ENCODE results near the gene MGRN1. TPM values are rescaled to one million over a fixed set of nuclear protein-coding genes. Genes with fewer than 3 reads are reported as not detected.

MGRN1 gene
- polyA plus RNA-seq, 1 donor from 2014 or later, result 35.9 TPM

DNA sequence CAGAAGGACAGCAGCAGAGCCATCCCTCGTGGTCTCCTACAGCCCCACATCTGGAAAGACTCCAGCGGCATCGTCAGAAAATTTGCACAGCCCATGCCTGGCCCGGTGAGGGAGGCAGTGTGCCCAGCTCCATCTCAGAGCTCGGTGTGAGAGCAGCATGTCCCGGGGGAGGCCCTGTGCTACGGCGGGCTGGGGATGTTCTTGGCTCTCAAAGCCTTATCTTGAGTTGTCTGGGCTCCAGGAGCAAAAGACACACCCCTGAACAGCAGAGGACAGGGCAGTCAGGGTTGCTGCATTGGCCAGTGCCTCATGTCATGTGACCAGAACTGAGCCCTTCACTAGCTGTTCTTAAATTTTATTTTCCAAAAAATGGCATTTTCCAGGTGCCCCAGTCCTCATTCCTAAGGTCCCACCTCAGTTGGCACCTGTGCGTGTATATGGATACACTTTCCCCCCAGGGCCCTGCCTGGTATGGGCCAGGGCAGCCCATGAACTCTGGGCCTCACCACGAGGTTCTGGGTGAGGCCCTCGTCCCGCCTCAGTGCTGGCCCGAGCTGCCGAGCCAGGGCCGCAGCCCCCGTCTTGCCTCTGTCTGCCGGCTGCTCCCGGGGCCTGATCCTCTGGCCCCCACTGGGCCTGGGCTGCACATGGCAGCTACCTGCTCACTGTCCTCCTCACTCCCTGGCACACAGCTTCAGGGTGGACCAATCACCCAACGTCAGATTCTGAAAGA is 71.7 kb downstream of the MGRN1 start:
- H3K9ac ChIP-seq (ENCODE audit: low read length), result no peak overlapping the region
- H3K27ac ChIP-seq (ENCODE audit: low read length), result no peak overlapping the region
- no peaks in the 10 kb centered on the region for H3K36me3 ChIP-seq (ENCODE audit: insufficient read depth, low read length)
- no peak overlapping the region for H3K4me3 ChIP-seq (ENCODE audit: low read length)
- H2AFZ ChIP-seq (ENCODE audit: low read depth, low read length), result no peak overlapping the region
- H3K4me2 ChIP-seq (ENCODE audit: low read length), result no peak overlapping the region
- no peaks in the 10 kb centered on the region for H3K27me3 ChIP-seq (ENCODE audit: insufficient read depth, low read depth, low read length)
- no peaks in the 10 kb centered on the region for H3K9me2 ChIP-seq (ENCODE audit: insufficient read depth, low read length)
- H4K20me1 ChIP-seq (ENCODE audit: insufficient read depth), result no peaks in the 10 kb centered on the region
- H3K79me2 ChIP-seq (replicated peaks; ENCODE audit: insufficient read depth, low read length), result no peaks in the 10 kb centered on the region
- H3F3A ChIP-seq (ENCODE audit: insufficient read depth, low read length, poor library complexity, severe bottlenecking), result no peaks in the 10 kb centered on the region
- no peaks in the 10 kb centered on the region for H3K9me3 ChIP-seq (ENCODE audit: low read length)
- TF ChIP-seq SMC3 (conservative IDR thresholded peaks at IDR 0.05; ENCODE audit: poor library complexity) (no peak), RAD21 (conservative IDR thresholded peaks at IDR 0.05) (no peak), POLR2AphosphoS5 (IDR thresholded peaks at IDR 0.05) (no peak), EZH2 (IDR thresholded peaks at IDR 0.05; ENCODE audit: borderline replicate concordance, insufficient read depth, low read length, poor library complexity, severe bottlenecking) (no peak), EP300 (conservative IDR thresholded peaks at IDR 0.05; ENCODE audit: poor library complexity, severe bottlenecking) (no peak), TAF1 (IDR thresholded peaks at IDR 0.05; ENCODE audit: low read depth) (no peak), MXI1 (conservative IDR thresholded peaks at IDR 0.05; ENCODE audit: poor library complexity, severe bottlenecking) (no peak)
- TF ChIP-seq, protein P1, sequence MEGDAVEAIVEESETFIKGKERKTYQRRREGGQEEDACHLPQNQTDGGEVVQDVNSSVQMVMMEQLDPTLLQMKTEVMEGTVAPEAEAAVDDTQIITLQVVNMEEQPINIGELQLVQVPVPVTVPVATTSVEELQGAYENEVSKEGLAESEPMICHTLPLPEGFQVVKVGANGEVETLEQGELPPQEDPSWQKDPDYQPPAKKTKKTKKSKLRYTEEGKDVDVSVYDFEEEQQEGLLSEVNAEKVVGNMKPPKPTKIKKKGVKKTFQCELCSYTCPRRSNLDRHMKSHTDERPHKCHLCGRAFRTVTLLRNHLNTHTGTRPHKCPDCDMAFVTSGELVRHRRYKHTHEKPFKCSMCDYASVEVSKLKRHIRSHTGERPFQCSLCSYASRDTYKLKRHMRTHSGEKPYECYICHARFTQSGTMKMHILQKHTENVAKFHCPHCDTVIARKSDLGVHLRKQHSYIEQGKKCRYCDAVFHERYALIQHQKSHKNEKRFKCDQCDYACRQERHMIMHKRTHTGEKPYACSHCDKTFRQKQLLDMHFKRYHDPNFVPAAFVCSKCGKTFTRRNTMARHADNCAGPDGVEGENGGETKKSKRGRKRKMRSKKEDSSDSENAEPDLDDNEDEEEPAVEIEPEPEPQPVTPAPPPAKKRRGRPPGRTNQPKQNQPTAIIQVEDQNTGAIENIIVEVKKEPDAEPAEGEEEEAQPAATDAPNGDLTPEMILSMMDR (IDR thresholded peaks at IDR 0.05; ENCODE audit: poor library complexity, severe bottlenecking), result no peak
- TF ChIP-seq, protein P2, sequence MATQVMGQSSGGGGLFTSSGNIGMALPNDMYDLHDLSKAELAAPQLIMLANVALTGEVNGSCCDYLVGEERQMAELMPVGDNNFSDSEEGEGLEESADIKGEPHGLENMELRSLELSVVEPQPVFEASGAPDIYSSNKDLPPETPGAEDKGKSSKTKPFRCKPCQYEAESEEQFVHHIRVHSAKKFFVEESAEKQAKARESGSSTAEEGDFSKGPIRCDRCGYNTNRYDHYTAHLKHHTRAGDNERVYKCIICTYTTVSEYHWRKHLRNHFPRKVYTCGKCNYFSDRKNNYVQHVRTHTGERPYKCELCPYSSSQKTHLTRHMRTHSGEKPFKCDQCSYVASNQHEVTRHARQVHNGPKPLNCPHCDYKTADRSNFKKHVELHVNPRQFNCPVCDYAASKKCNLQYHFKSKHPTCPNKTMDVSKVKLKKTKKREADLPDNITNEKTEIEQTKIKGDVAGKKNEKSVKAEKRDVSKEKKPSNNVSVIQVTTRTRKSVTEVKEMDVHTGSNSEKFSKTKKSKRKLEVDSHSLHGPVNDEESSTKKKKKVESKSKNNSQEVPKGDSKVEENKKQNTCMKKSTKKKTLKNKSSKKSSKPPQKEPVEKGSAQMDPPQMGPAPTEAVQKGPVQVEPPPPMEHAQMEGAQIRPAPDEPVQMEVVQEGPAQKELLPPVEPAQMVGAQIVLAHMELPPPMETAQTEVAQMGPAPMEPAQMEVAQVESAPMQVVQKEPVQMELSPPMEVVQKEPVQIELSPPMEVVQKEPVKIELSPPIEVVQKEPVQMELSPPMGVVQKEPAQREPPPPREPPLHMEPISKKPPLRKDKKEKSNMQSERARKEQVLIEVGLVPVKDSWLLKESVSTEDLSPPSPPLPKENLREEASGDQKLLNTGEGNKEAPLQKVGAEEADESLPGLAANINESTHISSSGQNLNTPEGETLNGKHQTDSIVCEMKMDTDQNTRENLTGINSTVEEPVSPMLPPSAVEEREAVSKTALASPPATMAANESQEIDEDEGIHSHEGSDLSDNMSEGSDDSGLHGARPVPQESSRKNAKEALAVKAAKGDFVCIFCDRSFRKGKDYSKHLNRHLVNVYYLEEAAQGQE (IDR thresholded peaks at IDR 0.05; ENCODE audit: borderline replicate concordance), result no peak

DNA sequence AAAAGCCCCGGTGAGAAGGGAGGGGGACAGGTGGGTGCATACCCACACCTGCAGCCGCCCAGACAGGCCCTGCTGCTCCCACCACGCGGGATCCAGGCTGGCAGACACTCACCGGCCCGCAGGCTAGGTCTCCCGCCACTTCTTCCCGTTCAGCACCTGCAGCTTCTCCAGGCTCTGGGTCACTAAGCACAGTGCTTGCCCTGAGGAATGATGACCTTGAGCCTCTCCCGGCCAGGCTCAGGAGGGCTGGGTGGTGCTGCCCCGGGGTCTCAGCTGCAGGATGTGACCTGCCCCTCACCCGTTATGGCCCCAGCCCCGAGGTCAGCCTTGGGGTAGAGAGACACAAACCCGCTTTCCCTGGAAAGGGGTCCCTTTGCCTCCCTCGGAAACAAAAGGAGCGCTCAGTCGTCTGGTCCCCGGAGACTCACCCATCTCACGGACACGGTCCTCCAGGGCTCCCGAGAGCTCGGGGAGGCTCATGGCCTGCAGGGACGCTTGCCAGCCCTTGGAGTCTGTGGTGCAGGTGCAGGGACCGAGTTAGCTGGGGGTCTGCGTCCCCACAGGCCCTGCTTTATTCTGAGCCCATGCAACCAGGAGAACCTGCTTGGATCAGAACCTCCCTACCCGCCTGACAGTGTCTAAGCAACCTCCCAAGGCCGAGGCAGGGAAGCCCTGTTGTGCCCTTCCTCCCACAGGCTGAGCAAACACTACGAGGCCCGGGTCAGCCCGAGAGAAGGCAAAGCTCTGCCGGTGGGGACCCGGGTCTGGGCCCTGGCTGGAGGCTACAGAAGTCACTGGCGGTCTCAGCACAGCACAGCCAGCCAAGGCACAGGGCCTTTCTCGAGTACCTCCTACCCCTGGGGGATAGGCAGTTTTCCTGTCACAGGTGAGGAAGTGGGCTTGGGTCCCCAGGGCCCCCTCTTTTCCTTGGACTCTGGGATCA is 72.5 kb downstream of the MGRN1 start:
- no peaks in the 10 kb centered on the region for H3K79me2 ChIP-seq (replicated peaks; ENCODE audit: insufficient read depth, low read length)
- no peaks in the 10 kb centered on the region for H3K9me3 ChIP-seq (ENCODE audit: low read length)
- no peak overlapping the region for H3K4me3 ChIP-seq (ENCODE audit: low read length)
- no peak overlapping the region for H2AFZ ChIP-seq (ENCODE audit: low read depth, low read length)
- H3K4me2 ChIP-seq (ENCODE audit: low read length), result no peak overlapping the region
- no peak for TF ChIP-seq SMC3 (conservative IDR thresholded peaks at IDR 0.05; ENCODE audit: poor library complexity)
- no peak for TF ChIP-seq EZH2 (IDR thresholded peaks at IDR 0.05; ENCODE audit: borderline replicate concordance, insufficient read depth, low read length, poor library complexity, severe bottlenecking)
- no peak for TF ChIP-seq POLR2AphosphoS5 (IDR thresholded peaks at IDR 0.05)
- TF ChIP-seq, protein P1 (IDR thresholded peaks at IDR 0.05; ENCODE audit: poor library complexity, severe bottlenecking), result no peak
- no peak for TF ChIP-seq MXI1 (conservative IDR thresholded peaks at IDR 0.05; ENCODE audit: poor library complexity, severe bottlenecking)
- TF ChIP-seq, protein P2 (IDR thresholded peaks at IDR 0.05; ENCODE audit: borderline replicate concordance), result no peak
- no peak for TF ChIP-seq TAF1 (IDR thresholded peaks at IDR 0.05; ENCODE audit: low read depth)
- no peak for TF ChIP-seq EP300 (conservative IDR thresholded peaks at IDR 0.05; ENCODE audit: poor library complexity, severe bottlenecking)
- no peak for TF ChIP-seq RAD21 (conservative IDR thresholded peaks at IDR 0.05)
- no peak overlapping the region for H3K27ac ChIP-seq (ENCODE audit: low read length)
- no peaks in the 10 kb centered on the region for H3K9me2 ChIP-seq (ENCODE audit: insufficient read depth, low read length)
- no peaks in the 10 kb centered on the region for H3F3A ChIP-seq (ENCODE audit: insufficient read depth, low read length, poor library complexity, severe bottlenecking)
- H3K27me3 ChIP-seq (ENCODE audit: insufficient read depth, low read depth, low read length), result no peaks in the 10 kb centered on the region
- H3K36me3 ChIP-seq (ENCODE audit: insufficient read depth, low read length), result no peaks in the 10 kb centered on the region
- H4K20me1 ChIP-seq (ENCODE audit: insufficient read depth), result no peaks in the 10 kb centered on the region
- H3K9ac ChIP-seq (ENCODE audit: low read length), result no peak overlapping the region

All from neural cell (in vitro differentiated cells).